HL-60 (cell line): ENCODE results near the gene COPS9.

Source experiments
- CTCF ChIP-seq: IDR thresholded peaks from one replicate; pipeline ENCODE4 v1.5.1; 2011; ENCODE audit warnings: low read length, control low read depth, inconsistent platforms; ENCODE audit not compliant: insufficient read depth
- GABPA ChIP-seq: IDR thresholded peaks from 2 replicates; pipeline ENCODE4 v1.6.1; 2012; ENCODE audit warnings: low read depth
- POLR2AphosphoS5 ChIP-seq: IDR thresholded peaks from 2 replicates; pipeline ENCODE4 v1.6.1; 2012; ENCODE audit warnings: low read depth
- REST ChIP-seq: IDR thresholded peaks from 2 replicates; pipeline ENCODE4 v1.6.1; 2012; ENCODE audit warnings: low read depth; ENCODE audit not compliant: insufficient replicate concordance
- SPI1 ChIP-seq: IDR thresholded peaks from 2 replicates; pipeline ENCODE4 v1.6.1; 2012; ENCODE audit warnings: low read depth, mild to moderate bottlenecking, borderline replicate concordance

- TF ChIP-seq REST (no peak), CTCF (no peak), POLR2AphosphoS5 (no peak), SPI1 (no peak), GABPA (no peak)
Measured at GRCh38 chr2:240121190-240121589, 14.9 kb downstream of the COPS9 start.
